K562 (cell line): ENCODE data around the gene SLCO3A1.

ENCODE experiments used
- CREB3 ChIP-seq: fragments of 450-650 bp; conservative IDR thresholded peaks from 2 replicates; pipeline ENCODE4 v1.6.1; 2016; ENCODE audit warnings: missing genetic modification characterization, low read depth, mild to moderate bottlenecking, missing compliant biosample characterization, moderate library complexity
- CTBP1 ChIP-seq: fragments of 450-650 bp; IDR thresholded peaks from 2 replicates; pipeline ENCODE4 v1.6.1; 2016; ENCODE audit warnings: borderline replicate concordance
- EP300 ChIP-seq: IDR thresholded peaks from 2 replicates; pipeline ENCODE4 v1.6.1; 2012; ENCODE audit warnings: low read length, improper control_type of control experiment
- ZBTB1 ChIP-seq: sonication (generic); formaldehyde crosslinking; IDR thresholded peaks from 2 replicates; pipeline ENCODE4 v1.8.1; 2023; ENCODE audit warnings: missing genetic modification reagents, low read depth, mild to moderate bottlenecking, borderline replicate concordance

DNA sequence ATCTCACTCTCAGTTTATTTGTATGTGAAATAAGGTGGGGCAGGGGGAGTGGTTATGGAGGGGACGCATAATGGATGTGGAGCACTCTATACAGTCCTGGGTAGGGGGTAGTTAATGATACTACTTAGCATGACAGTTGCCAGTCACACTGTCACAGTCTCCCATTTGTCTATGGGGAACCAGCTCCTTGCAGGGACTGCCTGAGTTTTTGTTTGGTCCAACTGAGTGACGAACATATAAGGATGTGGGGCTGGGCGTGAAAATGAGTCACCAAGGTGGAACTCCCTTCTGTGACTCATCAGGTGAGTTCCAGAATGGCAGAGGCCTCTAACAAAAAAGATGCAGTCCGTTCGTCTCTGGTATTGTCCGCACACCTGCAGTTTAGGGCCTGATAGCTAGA lies 304.9 kb downstream of the SLCO3A1 start:
- TF ChIP-seq ZBTB1 (no peak), EP300 (no peak), CREB3 (tag) (no peak), CTBP1 (no peak)
